Fibroblast of skin of scalp (primary cell): Measurements from ENCODE around the gene MTIF2. TPM values are rescaled to one million over a fixed set of nuclear protein-coding genes. Genes with fewer than 3 reads are reported as not detected.
"Not testable (repeated sequence)": the region's sequence is repeated elsewhere in the genome, so short reads cannot be mapped to it uniquely, and the experiment has no call there.

Experiments
- DNase-seq: peaks from one replicate; pipeline ENCODE4 v3.0.0-alpha.2; 2013
- polyA plus RNA-seq, 2 experiments: library from polyadenylated mRNA; unstranded; fragments of 120-200 nt; gene quantifications; one replicate each; pipeline ENCODE4 v1.2.1, GENCODE V29; 2013; ENCODE audit not compliant: insufficient read length in 2 of 2

The MTIF2 gene
- polyA plus RNA-seq (2013, experiment 1 of 2; ENCODE audit: insufficient read length), result 23.5 TPM
- 27.7 TPM for polyA plus RNA-seq (2013, experiment 2 of 2; ENCODE audit: insufficient read length)

GRCh38 chr2:55268907-55269644, at the start of gene MTIF2:
Gene MTIF2 (minus strand): TSS chr2:55269231. CDS start chr2:55263858, 5,373 bp downstream.
- DNase-seq, result peak; percentile 93

- DNase-seq, result no peak
Measured at GRCh38 chr2:55314985-55315384, 46.0 kb upstream of the MTIF2 start.

- peak; percentile 29 for DNase-seq
Measured at GRCh38 chr2:55311444-55311870, 42.4 kb upstream of the MTIF2 start.

GRCh38 chr2:55309446-55309845, 40.4 kb upstream of the MTIF2 start:
- peak; percentile 45 for DNase-seq

- no peak for DNase-seq
Measured at GRCh38 chr2:55302241-55302640, 33.2 kb upstream of the MTIF2 start.

GRCh38 chr2:55301277-55301676, 32.2 kb upstream of the MTIF2 start:
- no peak for DNase-seq

- no peak for DNase-seq
Measured at GRCh38 chr2:55296393-55296792, 27.4 kb upstream of the MTIF2 start.

GRCh38 chr2:55283083-55283482, 14.1 kb upstream of the MTIF2 start:
- no peak for DNase-seq

- DNase-seq, result peak; percentile 85
Measured at GRCh38 chr2:55282110-55282917, 13.3 kb upstream of the MTIF2 start.

GRCh38 chr2:55280851-55281546, 12.0 kb upstream of the MTIF2 start:
- DNase-seq, result not testable (repeated sequence)

GRCh38 chr2:55279859-55280424, 10.9 kb upstream of the MTIF2 start:
- DNase-seq, result not testable (repeated sequence)

GRCh38 chr2:55279214-55279835, 10.3 kb upstream of the MTIF2 start:
- not testable (repeated sequence) for DNase-seq

GRCh38 chr2:55277310-55277709, 8.3 kb upstream of the MTIF2 start:
- no peak for DNase-seq

GRCh38 chr2:55274346-55274745, 5.3 kb upstream of the MTIF2 start:
- not testable (repeated sequence) for DNase-seq

GRCh38 chr2:55269645-55269990, 587 bp upstream of the MTIF2 start:
- peak; percentile 1 for DNase-seq

GRCh38 chr2:55268288-55268906, 634 bp downstream of the MTIF2 start:
- peak; percentile 2 for DNase-seq

GRCh38 chr2:55259586-55259985, 9.4 kb downstream of the MTIF2 start:
- not testable (repeated sequence) for DNase-seq

- no peak for DNase-seq
Measured at GRCh38 chr2:55252832-55253231, 16.2 kb downstream of the MTIF2 start.

GRCh38 chr2:55247025-55247424, 22.0 kb downstream of the MTIF2 start:
- DNase-seq, result no peak

GRCh38 chr2:55245411-55245810, 23.6 kb downstream of the MTIF2 start:
- no peak for DNase-seq

GRCh38 chr2:55242617-55243016, 26.4 kb downstream of the MTIF2 start:
- no peak for DNase-seq

- not testable (repeated sequence) for DNase-seq
Measured at GRCh38 chr2:55241582-55241981, 27.4 kb downstream of the MTIF2 start.
